Stimulated activated CD4-positive, alpha-beta T cell treated with anti-CD3 and anti-CD28 coated beads, TNF-alpha, amount 100 ng/mL, for 1 hour (primary cell): ENCODE data around the gene LRRC63.
A peak's percentile ranks its signal among the peaks of the same experiment; 100 is the strongest.
"Not testable (repeated sequence)": the region's sequence is repeated elsewhere in the genome, so short reads cannot be mapped to it uniquely, and the experiment has no call there.

Experiments
- DNase-seq, 3 donors: peaks; one replicate each; pipeline ENCODE4 v3.0.0-alpha.2; 2020; ENCODE audit warnings: low read depth in 3 of 3, low spot score in 1 of 3

The LRRC63 gene

DNA sequence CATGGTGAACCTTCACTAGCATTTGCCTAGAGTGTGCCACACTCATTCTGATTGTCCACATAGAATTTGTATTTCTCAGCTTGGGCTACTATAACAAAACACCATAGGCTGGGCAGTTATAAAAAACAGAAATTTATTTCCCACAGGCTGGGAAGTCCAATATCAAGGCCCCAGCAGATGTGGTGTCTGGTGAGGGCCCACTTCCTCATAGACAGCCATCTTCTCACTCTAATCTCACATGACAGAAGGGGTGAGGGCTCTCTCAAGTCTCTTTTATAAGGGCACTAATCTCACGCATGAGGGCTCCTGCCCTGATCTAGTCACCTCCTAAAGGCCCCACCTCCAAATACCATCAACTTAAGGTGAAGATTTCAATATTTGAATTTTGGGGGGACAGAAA lies 53.6 kb downstream of the LRRC63 start:
- DNase-seq: no peak

GRCh38 chr13:46267166-46267565 lies 55.4 kb downstream of the LRRC63 start:
- DNase-seq: no peak

DNA sequence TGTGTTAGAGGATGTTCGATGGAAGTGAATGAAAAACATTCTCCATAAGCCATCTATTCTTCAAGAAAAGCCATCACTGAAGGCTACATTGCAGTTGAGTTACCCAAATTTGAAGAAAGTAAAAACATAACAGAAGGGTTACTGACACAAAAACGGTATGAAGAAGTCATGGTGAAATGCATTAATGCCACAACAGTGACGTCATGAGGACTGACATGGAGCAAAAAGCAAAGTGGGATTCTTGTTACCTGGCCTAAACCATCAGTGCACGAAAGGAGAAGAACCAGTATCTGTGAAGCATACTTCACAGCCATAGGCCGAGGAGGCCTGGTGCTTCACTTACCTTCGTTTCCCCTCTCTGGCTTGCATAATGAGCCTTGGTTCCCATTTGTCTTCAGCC lies 58.7 kb downstream of the LRRC63 start:
- DNase-seq: no peak

DNA sequence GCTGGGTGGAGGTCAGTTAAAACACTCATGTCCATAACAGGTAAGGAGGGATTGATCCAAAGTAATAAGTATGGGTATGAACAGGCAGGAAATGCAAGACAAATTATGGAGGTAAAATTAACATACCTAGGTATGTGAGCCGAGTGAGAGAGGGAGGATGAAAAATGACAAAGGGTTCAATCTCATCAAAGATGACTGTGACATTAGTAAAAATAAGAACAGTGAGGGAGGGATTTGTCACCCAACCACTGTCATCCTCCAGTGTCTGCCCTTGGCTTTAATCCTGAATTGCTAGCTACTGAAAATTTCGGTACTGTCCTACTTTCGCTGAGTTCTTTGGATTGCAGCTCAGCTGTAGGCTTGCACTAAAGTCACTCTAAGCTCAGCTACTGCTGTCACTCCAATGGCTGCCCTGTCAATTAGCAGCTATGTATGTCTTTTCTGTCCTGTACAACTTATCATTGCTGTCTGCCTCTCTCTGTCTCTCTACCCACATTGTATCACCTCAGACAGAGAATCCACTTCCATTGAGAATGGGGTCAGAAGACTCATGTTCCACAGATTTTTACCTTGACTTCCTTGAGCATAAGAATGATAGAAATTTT lies 62.5 kb downstream of the LRRC63 start:
- no peak for DNase-seq

GRCh38 chr13:46278474-46278873 lies 66.7 kb downstream of the LRRC63 start:
- DNase-seq: no peak

DNA sequence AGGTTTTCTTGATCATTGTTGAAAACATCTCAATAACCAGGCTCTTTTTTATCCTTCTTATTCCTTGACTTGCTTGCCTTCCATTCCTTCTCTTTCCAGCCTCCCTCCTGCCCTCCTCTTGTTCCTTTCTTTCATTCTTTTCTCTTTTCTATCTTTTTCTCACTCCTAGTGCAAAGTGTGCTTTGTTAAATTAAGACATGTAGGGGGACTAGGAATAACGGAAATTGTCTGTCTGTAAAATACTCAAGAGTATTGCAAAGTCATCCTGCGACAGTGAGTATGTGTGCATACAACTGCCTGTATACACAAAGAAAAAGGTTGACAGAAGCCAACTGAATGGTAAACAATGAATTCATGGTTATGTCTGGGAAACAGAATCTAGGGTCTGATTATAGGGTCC lies 70.1 kb downstream of the LRRC63 start:
- no peak for DNase-seq

GRCh38 chr13:46283912-46284824 lies 72.4 kb downstream of the LRRC63 start:
- DNase-seq: not testable (repeated sequence)

GRCh38 chr13:46286972-46287371 lies 75.2 kb downstream of the LRRC63 start:
- DNase-seq: no peak

DNA sequence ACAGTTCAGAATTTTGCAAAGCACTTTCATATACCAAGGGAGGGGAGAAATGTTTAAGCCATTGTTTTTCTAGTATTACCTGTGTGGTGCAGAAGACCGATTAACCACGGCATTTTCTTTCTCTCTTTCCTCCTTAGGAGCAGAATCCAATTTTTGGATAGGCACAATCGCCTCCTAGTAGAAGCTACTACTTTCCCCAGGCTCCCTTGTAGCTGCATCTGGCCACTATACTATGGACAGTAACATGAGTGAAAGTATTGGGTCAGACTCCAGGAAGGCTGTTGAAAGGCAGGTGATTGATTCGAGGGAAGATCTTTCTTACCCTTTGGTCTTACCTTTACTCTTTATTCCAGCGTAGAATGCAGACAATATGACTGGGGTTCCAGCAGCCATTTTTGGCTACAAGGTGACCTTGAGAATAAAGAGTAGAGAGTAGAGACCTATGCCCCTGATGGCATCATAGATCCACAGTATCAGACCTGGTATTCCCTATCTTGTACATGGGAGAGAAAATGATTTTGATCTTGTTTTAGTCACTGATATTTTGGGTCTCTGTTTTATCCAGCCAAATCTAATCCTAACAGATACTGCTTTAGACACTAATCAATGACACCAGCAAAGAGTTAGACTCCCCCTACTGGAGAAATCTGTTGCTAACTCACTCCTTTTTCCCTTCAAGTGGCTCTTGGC lies 77.0 kb downstream of the LRRC63 start:
- no peak for DNase-seq

DNA sequence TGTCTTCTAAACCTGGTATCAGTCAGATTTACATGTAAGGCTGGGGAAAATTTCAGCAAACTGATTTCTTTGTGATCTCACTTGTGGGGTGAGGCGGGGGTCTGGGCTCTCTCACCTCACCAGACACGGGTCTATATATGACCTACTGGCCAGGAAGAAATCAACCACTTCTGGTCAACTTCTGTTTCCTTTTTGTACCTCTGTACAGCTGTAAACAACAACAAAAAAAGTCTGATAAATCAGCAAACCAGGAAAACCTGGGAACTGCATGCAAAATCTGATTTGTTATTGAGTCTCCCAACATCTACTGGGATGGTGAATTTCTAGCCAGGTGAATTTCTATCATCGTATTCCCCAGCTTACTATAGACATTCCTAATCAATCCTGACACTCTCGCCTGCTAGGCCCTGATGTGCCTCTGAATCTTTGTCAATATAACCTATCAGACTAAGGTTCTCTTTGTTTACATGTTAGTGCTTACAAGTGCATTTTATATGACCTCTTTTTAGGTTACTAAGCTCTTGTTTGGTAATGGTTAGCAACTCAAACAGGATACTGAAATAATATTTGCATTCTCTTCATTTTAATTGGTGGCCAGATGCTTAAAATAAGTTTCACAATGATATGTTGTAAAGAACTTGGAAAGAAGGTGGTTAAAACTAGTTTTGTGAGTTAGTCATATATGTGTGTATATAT lies 77.7 kb downstream of the LRRC63 start:
- no peak for DNase-seq

- DNase-seq: no peak
Measured at GRCh38 chr13:46290434-46290833, 78.7 kb downstream of the LRRC63 start.

GRCh38 chr13:46293436-46293835 lies 81.7 kb downstream of the LRRC63 start:
- no peak for DNase-seq

DNA sequence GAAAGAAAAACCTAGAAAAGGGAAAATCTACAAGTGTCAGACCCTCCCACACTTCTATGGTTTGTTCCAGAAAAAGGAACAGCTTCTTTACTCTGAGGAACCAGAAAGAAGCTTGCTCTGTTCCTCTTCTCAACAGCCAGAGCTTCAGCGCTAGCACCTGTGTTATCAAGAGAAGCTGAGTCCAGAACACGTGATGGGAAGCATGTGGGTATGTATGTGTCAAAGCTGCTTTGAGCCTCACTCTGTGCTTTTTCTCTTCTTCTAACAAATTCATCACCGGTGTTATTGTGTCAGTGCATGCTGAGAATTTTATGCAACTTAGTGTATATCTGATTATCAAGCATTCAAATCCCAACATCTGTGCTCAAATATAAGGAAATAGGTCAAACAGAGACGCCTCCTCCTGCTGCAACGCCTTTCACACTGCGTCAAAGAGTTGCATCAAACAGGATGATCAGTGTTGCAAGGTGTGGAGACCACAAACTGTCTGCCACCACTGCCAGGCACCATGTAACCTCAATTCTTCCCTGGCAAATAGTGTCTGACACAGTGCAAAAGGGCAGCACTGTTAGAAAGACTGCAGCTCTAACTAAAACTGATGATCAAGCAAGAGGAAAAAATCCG lies 83.9 kb downstream of the LRRC63 start:
- peak in 2 of 3 donors; percentile 18 to 21 for DNase-seq

GRCh38 chr13:46296115-46296822 lies 84.5 kb downstream of the LRRC63 start:
- no peak for DNase-seq

- DNase-seq: no peak
Measured at GRCh38 chr13:46296921-46297320, 85.2 kb downstream of the LRRC63 start.

DNA sequence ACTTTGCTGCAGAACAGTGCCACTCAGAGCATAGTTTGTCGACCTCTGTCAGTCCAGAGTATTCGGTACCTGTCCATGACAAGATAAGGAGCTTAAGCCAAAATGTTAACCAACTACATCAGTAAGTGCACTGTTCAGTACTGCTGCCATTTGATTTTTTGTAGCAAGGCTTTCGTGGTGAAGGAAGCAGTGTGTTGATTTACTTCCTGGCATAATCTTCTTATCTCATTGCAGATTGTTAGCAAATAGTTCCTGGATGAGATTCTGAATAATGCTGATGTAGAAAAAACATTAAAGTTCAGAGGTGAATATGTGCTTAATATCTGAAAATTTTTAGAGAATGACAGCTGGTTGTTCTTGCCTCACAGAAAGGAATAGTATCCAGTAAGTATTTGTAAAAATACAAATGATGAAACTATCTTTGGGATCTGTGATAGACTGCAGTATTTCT lies 85.7 kb downstream of the LRRC63 start:
- no peak for DNase-seq

DNA sequence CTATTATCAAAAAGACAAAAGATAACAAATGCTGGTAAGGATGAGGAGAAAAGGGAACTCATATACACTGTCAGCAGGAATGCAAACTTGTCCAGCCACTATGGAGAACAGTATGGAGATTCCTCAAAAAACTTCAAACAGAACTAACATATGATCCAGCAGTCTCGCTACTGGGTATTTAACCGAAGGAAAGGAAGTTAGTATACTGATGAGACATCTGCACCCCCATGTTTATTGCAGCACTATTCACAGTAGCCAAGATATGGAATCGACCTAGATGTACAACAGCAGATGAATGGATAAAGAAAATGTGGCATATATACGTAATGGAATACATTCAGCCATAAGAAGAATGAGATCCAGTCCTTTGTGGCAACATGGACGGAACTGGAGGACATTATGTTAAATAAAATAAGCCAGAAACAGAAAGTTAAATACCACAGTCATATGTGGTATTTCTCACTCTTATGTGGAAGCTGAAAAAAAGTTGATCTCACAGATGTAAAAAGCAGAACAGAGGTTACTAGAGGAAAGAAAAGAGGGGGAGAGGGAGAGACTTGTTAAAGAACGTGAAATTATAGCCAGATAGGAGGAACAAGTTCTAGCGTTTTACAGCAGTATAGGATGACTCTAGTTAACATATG lies 92.1 kb downstream of the LRRC63 start:
- no peak for DNase-seq

DNA sequence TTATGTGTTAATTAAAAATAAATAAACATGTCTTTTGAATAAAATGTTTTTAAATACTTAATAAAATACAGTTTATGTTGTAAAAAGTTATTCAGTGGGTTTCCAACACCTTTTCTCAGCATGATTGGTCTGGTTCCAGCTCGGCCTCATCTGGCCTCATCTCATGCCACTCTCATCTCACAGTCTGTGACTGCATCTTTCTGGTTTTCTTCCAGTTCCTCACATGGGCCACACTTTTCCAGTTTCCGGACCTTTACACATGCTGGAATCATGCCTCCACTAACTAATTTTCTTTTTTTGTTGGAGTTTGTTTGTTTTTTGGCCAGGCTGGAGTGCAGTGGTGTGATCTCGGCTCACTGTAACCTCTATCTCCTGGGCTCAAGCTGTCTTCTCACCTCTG lies 92.8 kb downstream of the LRRC63 start:
- no peak for DNase-seq

DNA sequence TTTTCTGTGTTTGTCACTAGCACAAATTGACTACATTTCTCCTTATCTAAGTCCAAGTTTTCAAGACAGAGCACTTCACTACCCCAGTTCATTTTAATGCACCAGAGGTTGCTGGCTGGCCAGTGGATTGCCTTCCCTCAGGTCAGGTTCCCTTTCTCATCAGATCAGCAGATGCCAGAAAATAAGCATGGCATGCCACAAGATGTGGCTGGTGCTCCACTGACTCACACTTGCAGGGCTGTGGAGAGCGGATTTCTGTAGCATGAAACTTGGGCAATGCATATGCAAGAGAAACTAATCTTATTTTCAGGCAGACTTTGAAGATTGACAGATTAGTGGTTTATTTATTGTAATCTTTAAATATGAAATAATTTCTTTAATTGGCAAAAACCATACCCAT lies 95.8 kb downstream of the LRRC63 start:
- DNase-seq: no peak

- no peak for DNase-seq
Measured at GRCh38 chr13:46310066-46310465, 98.3 kb downstream of the LRRC63 start.
